GM18502 (cell line): ENCODE results near the gene COL15A1.
"Not testable (repeated sequence)": the region's sequence is repeated elsewhere in the genome, so short reads cannot be mapped to it uniquely, and the experiment has no call there.

Experiments used
- ATAC-seq: cut with Tn5 transposase; IDR thresholded peaks from one replicate; pipeline ENCODE4 v1.9.1; 2021; ENCODE audit warnings: mild to moderate bottlenecking; ENCODE audit not compliant: unreplicated experiment, poor library complexity

COL15A1 gene

DNA sequence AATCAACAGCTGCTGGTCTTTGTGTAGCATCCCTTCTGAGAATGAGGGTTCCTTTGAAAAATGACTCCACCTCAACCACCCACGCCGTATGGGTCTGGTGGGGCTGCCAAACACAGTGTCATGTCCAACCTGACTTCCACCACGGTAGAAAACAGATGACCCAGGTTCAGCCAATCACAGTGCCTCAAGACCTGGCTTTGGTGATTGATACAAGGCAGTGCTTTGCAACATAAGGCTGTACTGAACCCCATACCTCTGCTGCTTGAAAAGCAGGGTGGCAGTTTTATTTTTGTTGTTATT lies 149.7 kb downstream of the COL15A1 start:
- ATAC-seq, result no peak

DNA sequence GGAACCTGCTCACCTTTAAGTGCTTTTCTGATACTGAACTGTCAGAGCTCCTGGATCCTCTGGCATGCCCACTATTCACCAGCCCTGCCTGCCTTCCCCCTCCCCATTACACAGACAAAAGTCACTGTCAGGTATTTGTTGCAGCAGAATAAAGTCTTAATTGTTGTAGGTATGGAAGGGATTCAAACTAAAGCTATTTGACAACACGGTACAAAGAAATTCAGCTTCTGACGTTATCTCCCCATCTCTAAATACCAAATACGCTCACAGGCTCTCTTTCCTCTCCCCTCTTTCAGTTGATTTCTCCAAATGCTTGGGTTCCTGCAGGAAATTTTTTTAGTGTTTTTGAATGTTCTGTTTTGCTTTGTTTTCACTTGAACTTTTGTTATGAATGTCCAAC lies 151.9 kb downstream of the COL15A1 start:
- no peak for ATAC-seq

DNA sequence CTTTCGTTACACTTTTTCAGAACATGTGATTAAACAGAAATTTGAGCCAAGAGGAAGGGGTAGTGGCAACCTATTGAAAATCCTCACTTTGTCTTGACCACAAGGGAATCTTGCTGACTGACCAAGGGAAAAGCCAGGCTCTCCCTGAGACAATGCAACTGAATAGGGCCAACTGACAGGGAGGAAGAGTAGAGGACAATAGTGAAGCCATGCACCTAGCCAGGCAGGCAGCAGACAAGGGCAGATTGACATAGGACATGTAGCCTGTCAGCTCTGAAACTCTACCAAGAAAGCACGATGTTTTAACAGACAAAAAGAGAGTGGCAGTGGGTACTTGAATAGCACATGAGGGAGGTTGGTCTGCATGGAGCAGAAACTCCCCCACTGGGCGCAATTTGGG lies 152.7 kb downstream of the COL15A1 start:
- ATAC-seq, result no peak

DNA sequence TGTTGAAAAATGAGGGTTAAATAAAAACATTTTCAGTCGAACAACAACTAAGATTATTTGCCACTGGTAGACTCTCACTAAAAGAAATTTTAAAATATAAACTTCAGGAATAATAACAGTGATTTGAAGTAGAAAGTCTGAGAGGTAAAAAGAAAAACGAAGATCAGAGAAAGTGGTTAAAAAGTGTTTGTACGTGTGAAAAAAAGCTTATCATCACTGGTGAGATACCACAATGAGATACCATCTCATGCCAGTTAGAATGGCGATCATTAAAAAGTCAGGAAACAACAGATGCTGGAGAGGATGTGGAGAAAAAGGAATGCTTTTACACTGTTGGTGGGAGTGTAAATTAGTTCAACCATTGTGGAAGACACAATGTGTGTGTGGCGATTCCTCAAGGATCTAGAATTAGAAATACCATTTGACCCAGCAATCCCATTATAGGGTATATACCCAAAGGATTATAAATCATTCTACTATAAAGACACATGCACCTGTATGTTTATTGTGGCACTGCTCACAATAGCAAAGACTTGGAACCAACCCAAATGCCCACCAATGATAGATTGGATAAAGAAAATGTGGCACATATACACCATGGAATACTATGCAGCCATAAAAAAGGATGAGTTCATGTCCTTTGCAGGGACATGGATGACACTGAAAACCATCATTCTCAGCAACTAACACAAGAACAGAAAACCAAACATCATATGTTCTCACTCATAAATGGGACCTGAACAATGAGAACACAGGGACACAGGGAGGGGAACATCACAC lies 156.3 kb downstream of the COL15A1 start:
- ATAC-seq, result not testable (repeated sequence)

DNA sequence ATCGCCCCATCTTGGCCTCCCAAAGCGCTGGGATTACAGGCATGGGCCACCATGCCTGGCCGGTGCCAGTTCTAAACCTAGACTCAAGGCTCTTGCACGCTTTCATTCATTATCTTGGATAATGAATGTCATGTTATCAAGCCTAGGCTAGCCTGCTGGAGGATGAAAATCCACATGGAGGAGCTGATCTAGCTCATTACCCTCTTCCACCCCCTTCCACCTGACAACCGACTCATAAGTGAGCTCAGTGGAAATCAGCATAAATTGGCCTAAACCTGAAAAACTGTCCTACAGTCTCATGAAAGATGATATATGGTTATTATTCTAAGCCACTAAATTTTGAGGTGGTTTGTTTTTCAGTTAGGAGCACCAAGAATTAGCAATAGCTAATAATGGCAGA lies 157.6 kb downstream of the COL15A1 start:
- no peak for ATAC-seq

DNA sequence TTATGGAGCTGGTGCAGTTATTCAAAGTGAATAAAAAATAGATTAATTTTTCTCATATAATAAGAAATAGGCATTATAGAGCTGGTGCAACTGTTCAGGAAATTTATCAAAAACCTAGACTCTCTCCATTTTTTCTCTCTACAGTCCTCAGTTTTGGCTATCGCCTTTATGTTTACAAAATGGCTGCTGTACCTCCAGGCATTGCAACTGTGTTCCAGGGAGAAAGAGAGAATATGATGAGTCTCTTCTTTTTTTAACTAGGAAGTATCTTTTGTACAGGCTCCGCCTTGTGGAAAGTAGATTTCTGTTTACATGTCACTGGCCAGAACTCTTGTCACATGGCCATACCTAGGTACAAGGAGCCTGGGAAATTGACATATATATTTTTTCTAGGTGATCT lies 158.1 kb downstream of the COL15A1 start:
- ATAC-seq, result no peak

DNA sequence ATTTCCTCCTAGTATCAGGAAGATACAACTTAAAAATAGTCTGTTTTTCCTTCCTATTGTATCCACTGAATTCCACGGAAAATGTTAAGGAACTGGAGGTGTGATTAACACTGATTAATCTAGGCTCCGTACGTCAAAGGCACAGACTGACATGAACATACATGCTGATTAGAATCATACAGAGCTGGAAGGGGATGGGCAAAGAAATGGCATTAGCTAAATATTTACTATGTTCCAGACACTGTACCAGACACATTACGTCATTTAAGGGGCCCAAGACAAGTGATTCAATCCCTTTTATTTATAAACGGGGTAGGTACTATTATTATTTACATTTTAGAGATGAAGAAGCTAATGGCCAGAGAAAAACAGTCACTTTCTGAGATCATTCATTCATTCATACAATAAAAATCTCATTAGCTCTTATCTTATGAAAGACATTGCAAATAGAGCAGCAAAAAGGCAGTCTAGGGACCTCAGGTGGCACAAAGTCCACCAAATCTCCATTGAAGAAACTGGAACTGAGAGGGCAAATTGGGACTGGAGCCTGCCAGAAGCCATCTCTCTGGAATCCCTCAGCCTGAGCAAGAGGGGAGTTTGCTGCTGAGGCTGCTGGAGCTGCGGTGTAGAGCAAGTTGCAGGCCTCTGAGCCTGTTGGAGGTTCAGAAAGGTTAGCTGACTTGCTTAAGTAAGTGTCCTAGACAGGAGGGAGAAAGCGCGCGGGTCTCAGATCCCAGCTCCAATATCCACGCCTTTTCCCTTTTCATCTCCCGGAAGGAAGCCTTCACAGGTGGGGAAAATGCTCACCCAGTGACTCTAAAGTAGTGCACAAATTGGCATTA lies 159.6 kb downstream of the COL15A1 start:
- no peak for ATAC-seq

DNA sequence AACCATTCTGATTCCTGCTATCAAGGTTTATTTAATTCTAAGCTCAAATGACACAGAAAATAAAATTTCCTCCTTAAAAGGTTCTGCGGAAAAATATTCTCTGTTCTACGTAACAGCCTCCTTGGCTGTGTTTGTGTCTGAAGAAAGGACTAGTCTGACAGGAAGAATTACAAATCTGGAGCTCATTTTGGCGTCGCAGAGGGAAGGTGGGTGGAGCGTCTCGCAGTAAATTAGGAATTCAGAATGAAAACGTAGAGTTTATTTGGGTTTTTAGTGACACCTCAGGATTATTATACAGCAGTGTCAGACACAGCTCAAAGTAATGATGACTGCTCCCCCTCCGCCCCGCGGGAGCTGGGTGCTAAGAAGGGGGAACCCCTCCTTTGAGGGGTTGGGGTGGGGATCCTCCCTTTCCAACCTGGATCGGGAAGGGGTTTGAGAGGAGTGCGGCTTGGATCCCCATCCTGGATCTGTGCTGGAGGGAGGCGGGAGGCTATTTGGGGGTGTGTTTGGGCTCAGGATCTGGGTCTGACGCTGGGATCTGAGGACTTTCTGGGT lies 160.3 kb downstream of the COL15A1 start:
- no peak for ATAC-seq

DNA sequence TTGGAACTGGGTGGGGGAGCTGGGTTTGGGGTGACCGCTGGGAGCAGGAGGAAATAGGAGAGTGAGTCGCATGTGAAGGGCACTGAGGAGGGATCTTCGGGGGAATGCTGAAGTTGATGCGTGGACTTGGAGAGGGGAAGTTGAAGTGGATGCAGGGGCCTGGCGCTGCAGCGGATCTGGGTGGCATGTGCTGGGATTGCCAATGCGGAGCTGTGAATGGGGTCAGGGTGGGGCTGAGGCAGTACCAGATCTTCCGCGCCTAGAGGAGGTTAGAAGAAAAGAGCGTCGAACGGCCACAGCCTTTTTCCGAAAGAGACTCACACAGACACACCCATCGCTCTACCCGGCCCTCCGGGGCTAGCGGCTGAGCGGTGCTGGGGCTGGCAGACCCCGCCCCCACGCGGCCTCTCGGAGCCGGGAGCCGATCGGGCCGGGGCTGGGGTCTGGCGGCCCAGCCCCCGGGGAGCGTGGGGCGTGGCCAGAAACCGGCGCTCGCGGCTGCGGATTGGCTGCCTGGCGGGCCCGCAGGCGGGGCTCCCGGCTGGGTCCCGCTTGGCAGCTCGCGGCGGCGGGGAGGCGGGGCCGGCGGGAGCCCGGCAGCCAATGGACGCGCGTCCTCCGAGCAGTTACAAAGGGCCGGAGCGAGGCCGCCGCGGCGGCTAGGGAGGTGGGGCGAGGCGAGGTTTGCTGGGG lies 160.9 kb downstream of the COL15A1 start, which contains the start of gene TGFBR1:
Gene TGFBR1 (plus strand): TSS at position 655 of the 693 bp plus-strand sequence. CDS start 93 bp downstream, outside the sequence.
- peak; percentile 88 for ATAC-seq

DNA sequence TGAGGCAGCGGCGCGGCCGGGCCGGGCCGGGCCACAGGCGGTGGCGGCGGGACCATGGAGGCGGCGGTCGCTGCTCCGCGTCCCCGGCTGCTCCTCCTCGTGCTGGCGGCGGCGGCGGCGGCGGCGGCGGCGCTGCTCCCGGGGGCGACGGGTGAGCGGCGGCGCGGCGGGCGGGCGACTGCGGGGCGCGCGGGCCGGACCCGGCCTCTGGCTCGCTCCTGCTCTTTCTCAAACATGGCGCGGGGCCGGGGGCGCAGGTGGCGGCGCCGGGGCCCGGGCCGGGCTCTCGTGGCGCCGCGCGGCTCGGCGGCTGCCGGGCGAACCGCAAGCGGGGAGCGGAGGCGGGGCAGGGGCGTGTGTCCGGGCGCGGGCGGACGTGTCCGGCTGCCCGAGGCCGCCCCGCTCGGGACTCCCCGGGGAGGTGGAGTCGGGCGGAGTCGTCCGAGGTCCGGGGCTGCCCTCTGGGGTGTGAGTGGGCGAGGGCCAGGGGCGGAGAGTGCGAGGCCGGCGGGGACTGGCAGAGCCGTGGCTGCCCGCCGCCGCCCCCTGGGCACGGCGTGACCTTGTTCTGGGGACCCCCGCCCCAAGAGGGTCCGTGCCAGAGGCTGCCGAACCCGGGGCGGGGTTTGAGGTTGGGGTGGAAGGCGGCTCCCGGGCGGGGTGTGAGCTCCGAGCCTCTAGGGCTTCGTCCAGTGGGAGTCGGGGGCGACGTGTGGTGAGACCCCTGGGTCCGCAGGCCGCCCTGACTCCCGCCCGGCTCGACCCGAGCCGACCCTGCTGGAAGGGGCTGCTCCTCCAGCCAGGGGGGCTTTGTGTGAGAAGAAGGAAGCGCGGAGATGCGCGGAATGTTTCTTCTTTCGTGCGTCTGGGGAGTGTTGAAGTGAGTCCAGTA lies 161.7 kb downstream of the COL15A1 start:
- ATAC-seq, result peak; percentile 55

DNA sequence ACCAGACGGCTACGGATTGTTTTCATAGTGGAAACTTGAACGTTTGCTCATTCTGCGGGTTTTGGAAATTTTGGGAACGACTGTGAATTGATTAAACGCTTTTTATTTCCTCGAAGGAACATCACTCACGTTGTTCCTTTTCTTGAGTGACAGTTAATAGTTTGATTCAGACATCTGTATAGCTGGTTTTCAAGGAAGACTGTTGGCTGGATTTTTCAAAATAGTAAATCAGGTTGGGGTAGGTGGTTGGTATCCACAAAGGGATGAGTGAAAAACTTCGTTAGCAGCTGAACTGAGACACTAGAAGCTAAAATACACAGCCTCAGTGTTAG lies 162.3 kb downstream of the COL15A1 start:
- no peak for ATAC-seq

DNA sequence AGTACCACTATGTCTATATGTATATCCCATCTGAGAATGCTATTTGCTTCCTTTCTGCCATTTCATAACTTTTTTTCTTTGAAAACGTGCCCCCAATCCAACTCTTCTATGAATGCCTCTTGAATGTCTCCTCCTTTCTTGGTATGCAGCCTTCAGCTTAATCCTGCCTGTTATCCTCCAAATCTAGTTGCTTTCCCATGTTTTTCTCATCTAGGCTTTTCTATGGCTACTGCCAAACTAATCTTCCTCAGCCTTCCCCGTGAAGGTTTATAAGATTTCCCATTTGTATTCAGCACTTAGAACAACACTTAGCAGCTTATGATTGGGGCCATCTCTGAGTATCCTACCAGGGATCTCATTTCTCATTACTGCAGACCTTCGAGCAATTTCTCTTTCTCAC lies 163.7 kb downstream of the COL15A1 start:
- no peak for ATAC-seq

DNA sequence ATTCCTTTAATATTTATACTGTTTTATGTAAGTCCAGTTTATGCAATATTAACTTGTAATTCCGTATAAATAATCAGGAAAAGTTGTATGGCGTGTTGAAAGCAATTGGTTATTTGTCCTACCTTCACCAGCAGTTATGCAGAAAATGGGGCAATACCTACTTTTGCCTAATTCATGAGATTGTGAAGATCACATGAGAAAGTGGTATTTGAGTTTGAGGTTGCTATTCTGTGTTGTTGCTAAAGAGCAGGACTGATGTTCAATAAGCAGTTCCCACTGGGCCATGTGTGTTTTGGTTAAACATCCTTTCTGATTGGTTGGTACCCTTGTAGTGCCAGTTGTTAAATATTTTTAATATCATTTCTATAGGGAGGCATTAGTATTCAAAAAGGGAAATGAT lies 164.4 kb downstream of the COL15A1 start:
- no peak for ATAC-seq

DNA sequence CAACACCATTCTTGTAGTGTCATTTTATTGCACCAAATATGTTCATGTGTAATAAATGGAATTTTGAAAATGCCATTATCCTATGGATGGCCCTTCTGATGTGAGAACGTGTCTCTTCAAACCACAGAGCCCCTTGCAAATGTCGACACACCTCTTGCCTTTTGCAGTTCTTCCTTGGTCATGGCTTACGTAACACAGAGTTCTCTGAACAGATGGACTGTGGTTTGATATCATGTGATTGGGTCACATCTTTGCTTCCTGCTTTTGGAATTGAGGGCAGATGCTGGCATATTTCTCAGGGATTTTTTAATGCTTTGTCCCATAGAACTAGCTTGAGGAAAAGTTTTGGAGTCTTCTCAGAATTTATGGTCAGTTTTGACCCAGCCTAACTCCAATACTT lies 165.8 kb downstream of the COL15A1 start:
- ATAC-seq, result no peak

DNA sequence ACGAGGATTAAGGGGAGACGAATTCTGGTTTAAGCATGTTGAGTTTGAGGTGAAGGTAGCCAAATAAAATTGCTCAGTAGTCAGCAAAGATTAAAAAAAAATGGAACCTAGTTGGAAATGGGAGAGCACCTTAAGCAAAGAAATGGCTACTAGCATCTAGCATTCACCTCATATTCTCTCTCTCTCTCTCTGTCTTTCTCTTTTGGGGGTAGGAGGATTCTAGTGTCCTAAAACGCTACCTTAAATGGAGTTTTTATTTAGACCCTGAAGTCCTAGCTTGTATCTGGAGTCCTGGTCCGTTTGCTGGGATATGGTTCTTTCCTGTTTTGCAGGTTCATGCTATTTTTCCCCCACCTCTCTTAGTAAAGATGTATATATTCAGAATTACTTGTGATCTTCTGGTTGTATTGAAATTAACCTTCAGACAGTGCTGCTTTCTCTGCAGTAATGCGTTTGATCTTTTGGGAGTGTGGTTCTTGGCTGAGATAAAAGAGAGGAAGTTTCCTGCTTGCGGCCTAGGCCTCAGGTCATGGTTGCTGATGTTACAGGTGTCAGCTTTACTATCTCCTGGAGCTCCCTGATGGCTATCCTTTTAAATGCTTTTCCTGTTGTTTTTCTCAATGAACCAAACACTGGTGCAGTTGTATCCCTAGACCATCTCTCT lies 169.2 kb downstream of the COL15A1 start:
- no peak for ATAC-seq

DNA sequence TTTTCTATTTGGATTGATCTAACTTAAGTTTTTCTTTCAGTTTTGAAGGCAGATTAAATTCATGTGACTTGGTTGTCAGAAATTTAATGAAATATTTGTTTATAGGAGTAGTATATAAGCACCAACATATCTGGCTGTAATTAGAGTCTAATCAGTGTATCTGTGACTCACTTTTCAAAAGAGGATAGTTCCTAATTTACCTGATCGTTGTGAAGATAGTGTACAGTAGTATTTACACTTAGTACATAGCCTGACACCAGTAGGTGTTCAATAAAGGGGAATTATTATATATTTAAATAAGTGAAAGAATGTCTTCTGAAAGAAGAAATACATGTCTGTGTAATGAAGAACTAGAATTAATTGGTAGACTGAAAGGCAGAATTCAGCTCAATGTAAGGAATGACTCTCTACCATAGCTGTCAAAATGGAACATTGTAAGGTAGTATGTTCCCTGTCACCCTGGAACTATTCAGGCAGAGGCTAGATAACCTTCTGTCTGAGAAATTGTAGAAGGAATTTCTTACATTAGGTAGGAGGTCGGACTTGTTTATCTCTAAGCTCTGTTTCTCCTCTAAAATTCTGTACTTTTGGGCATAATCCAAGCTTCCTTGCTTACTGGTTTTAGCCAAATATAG lies 169.8 kb downstream of the COL15A1 start:
- ATAC-seq, result no peak

DNA sequence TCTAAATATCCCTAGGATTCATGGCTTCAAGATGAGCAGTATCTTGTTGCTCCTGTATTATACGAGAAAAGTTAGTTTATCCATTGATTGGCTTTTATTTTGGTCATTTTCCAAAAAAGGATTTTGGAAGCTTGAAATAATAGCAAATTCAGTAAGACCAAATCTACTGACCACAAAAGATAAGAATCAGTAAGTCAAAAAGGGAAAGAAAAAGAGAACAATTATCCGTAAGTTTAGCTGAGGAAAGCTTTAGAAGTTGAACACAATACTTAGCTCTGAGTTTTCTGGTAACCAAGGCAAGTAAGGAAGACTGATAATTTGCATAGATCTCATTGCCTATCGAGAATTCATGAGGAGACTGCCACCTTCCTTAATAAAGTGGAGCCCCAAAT lies 170.3 kb downstream of the COL15A1 start:
- no peak for ATAC-seq

DNA sequence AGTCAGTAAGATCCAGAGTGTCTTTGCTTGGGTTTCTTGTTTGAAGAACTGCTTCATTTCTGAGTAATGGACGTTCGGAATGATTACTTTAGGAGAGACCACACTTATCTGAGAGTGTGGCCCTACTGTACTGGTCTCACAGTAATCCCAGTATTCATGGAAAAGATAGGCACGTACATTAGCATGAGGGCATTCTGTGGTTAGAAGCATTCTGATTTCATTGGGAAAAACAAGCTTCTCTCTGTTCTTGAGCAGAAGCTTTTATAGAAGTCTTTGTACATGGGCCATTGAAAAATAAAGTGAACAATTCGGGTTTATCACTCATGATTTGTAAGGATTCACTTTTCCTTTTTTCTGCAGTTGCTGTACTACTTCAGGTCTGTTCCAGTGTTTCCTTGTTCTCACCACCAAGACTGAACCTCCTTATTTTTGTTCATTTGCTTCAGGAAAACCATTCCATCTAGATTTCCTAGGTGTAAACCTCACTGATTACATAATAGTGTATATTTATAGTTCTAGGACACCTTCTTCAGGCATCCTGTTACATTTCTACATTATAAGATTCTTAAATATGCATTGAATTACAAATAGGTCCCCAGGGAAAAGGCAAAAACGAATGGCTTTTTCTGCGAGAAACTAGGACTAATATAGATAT lies 171.3 kb downstream of the COL15A1 start:
- no peak for ATAC-seq

DNA sequence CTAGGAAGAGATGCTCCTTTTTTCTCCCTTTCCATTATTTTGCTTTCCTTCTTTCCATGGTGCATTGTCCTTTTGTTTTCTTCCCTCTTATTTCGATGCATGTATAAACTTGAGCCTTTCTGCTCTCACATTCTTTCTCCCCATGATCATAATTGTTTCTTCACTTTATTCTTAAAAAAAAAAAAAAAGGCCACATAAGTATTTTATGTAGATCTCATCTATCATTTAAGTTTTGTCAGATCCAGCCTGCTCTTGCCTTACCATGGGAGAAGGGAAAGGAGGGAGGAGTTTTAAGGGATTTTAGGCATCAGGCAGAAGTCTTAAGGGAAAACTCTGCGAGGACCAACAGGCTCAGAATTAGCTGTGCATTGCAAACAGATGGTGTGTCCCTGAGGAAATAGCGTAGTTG lies 172.3 kb downstream of the COL15A1 start:
- ATAC-seq, result no peak
